Mucosa of stomach (tissue), 1 donor: ENCODE data around the gene RBM20.

Experiments
- H3K27me3 ChIP-seq: one replicate; pipeline ENCODE4 v1.7.0; 2013; ENCODE audit warnings: mild to moderate bottlenecking, low read length; ENCODE audit not compliant: control insufficient read depth, insufficient read depth
- H3K36me3 ChIP-seq: one replicate; pipeline ENCODE4 v1.7.0; 2013; ENCODE audit warnings: low read length; ENCODE audit not compliant: control insufficient read depth, insufficient read depth
- H3K4me1 ChIP-seq: one replicate; pipeline ENCODE4 v1.7.0; 2013; ENCODE audit warnings: mild to moderate bottlenecking, low read length; ENCODE audit not compliant: control insufficient read depth, insufficient read depth
- H3K4me3 ChIP-seq: one replicate; pipeline ENCODE4 v1.7.0; 2013; ENCODE audit warnings: low read length
- H3K9ac ChIP-seq: one replicate; pipeline ENCODE4 v1.7.0; 2013; ENCODE audit warnings: mild to moderate bottlenecking, low read length, moderate library complexity
- H3K9me3 ChIP-seq: one replicate; pipeline ENCODE4 v1.7.0; 2013; ENCODE audit warnings: mild to moderate bottlenecking, low read length, moderate library complexity; ENCODE audit not compliant: control insufficient read depth
- donor health status: Pancreatic carcinoma.

RBM20 gene

DNA sequence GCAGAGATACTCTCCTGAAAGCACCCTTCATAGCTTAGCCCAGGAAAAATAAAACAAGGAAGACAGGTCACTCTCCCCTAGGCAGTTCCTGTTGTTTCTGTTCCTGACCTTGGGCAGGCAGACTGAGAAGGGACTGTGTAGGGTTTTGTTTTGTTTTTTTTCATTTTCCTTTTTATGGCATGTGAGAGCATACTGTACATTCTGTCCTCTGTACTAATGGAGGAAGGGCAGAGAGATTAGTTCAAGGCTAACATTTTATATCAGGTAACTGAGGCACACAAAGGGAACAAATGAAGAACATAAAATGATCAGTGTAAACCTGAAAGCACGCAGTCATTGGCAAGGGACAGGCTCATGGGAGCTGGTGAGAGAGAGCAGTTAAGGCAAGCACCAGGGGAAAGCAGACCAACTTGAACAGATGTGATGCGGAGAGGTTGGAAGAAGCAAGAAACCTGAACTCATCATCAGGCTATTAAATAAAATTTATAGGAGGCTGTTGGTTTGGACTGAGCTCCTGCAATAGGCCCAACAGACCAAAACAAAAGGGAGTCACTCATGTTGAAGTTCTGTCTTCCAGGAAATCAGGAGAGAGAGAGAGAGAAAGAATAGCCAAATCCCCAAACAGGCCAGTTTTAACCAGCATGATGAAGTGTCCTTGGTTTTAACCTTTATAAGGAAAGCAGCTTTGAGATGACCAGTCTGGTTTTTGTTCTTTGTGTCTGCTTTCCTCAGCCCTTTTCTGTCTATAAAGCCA is 193.5 kb downstream of the RBM20 start:
- Histone ChIP-seq H3K27me3 (no peaks in the 10 kb centered on the region), H3K4me1 (peaks cover 81% of the 10 kb centered on the region), H3K9ac (peak overlapping the region; percentile 4), H3K9me3 (no peaks in the 10 kb centered on the region), H3K36me3 (no peaks in the 10 kb centered on the region), H3K4me3 (no peak overlapping the region)

GRCh38 chr10:110840225-110840922 is 196.2 kb downstream of the RBM20 start:
- Histone ChIP-seq H3K9me3 (no peaks in the 10 kb centered on the region), H3K4me3 (no peak overlapping the region), H3K27me3 (no peaks in the 10 kb centered on the region), H3K36me3 (no peaks in the 10 kb centered on the region), H3K9ac (no peak overlapping the region), H3K4me1 (peaks cover 88% of the 10 kb centered on the region)

- Histone ChIP-seq H3K4me1 (peaks cover 88% of the 10 kb centered on the region), H3K4me3 (no peak overlapping the region), H3K9ac (no peak overlapping the region), H3K27me3 (no peaks in the 10 kb centered on the region), H3K36me3 (no peaks in the 10 kb centered on the region), H3K9me3 (no peaks in the 10 kb centered on the region)
Measured at GRCh38 chr10:110840923-110841428, 196.8 kb downstream of the RBM20 start.

- no peaks in the 10 kb centered on the region for H3K36me3 ChIP-seq
- H3K4me1 ChIP-seq: peaks cover 88% of the 10 kb centered on the region
- no peaks in the 10 kb centered on the region for H3K9me3 ChIP-seq
- no peaks in the 10 kb centered on the region for H3K27me3 ChIP-seq
- peak overlapping the region; percentile 48 for H3K9ac ChIP-seq
- no peak overlapping the region for H3K4me3 ChIP-seq
Measured at GRCh38 chr10:110841767-110842267, 197.7 kb downstream of the RBM20 start.

GRCh38 chr10:110842326-110842904 is 198.3 kb downstream of the RBM20 start:
- H3K9ac ChIP-seq: peak overlapping the region; percentile 48
- H3K27me3 ChIP-seq: no peaks in the 10 kb centered on the region
- peaks cover 88% of the 10 kb centered on the region for H3K4me1 ChIP-seq
- H3K36me3 ChIP-seq: no peaks in the 10 kb centered on the region
- no peaks in the 10 kb centered on the region for H3K9me3 ChIP-seq
- H3K4me3 ChIP-seq: no peak overlapping the region

- Histone ChIP-seq H3K9me3 (no peaks in the 10 kb centered on the region), H3K36me3 (no peaks in the 10 kb centered on the region), H3K27me3 (no peaks in the 10 kb centered on the region), H3K4me3 (no peak overlapping the region), H3K4me1 (peaks cover 83% of the 10 kb centered on the region), H3K9ac (peak overlapping the region; percentile 48)
Measured at GRCh38 chr10:110843031-110843430, 198.9 kb downstream of the RBM20 start.

DNA sequence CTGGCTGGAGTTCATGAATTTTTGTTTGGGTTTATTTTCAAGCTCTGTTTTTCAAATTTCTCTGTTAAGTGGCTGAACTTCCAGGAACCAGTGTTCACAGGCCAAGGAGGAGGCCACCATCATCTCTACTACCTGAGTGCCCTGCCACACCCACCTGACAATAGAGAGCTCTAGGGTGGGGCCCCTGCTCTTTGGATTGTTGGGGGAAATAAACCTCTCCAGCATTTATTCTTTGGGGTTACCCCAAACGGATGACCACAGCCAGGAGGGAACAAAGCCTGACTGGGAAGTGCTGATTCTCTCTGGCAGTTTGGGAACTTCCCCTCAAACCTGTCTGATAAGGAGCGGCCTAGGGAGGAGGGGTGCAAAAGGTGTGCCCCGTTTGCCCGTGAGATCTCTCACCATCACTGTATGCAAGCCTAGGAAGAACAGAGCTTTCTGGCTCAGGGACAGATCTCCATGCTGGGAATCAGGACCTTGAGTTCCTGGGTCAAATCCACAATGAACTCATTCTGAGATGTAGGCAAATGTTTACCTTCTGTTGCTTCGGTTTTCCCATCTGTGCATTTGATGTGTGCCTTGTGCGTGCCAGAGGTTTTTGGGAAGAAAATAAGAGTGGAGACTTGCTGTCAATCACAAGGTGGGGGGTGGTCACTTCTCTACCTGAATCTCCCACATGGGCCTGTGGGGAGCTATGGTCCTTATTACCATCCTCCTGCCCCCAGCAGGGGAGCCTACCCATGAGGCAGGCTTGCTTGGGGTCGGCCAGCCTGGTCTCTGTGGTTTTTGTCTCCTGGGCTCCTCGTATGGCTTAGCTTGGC is 199.9 kb downstream of the RBM20 start:
- Histone ChIP-seq H3K27me3 (no peaks in the 10 kb centered on the region), H3K4me1 (peaks cover 83% of the 10 kb centered on the region), H3K9me3 (no peaks in the 10 kb centered on the region), H3K9ac (no peak overlapping the region), H3K4me3 (no peak overlapping the region), H3K36me3 (no peaks in the 10 kb centered on the region)

DNA sequence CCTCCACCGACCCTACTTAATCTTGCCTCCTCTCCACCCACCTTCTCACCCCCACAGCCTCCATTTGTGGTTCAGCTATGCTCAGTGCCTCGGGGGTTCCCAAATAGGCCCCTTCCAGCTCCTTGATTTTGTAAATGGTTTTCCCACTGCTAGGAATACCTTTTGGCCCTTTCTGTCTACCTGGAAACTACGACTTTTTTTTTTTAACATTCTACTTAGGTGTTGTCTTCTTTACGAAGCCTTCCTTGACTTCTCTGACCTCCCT is 200.4 kb downstream of the RBM20 start:
- Histone ChIP-seq H3K9ac (no peak overlapping the region), H3K4me1 (peaks cover 80% of the 10 kb centered on the region), H3K9me3 (no peaks in the 10 kb centered on the region), H3K4me3 (no peak overlapping the region), H3K27me3 (no peaks in the 10 kb centered on the region), H3K36me3 (no peaks in the 10 kb centered on the region)

- H3K9me3 ChIP-seq: no peaks in the 10 kb centered on the region
- peaks cover 72% of the 10 kb centered on the region for H3K4me1 ChIP-seq
- H3K36me3 ChIP-seq: no peaks in the 10 kb centered on the region
- H3K4me3 ChIP-seq: no peak overlapping the region
- H3K27me3 ChIP-seq: no peaks in the 10 kb centered on the region
- H3K9ac ChIP-seq: peak overlapping the region; percentile 25
Measured at GRCh38 chr10:110845192-110845755, 201.1 kb downstream of the RBM20 start.

DNA sequence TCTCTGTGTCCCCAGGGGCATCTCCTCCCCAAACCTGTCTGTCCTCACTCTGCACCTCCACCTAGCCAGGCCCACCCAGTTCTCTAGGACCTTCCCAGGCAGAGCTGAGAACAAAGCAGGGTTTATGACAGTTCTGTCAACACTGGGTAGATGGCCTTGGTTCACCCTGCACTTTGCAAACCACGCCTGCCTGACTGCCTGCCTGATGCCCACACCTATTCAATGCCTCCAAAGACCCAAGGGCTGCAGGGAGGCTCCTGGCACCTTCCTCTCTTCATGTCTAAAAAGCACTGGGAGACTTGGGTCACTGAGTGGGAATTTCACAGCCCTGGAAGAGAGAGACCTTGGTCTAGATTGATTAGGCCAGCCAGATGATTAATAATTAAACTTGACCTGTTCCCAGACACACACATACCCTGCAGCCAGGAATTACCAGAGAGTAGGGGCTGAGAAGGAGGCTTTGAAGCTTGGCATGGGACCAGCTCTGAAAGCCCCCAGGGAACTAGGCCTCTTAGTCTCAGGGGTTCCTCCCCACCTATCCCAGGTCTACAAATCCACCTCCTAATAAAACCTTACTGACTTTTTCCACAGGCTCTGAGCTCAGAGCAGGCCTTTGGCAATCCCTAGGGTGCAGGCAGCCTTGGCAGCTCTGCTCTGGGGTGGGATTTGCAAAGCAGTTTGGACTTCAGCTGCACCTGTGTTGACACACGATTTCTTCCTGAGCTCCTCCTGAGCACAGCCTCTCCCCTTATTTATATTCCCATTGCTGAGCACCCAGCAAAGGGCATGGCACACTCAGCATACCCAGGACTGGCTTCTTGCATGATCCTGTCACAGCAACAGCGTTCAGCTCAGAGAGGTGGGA is 201.9 kb downstream of the RBM20 start:
- peak overlapping the region; percentile 25 for H3K9ac ChIP-seq
- no peaks in the 10 kb centered on the region for H3K9me3 ChIP-seq
- H3K4me1 ChIP-seq: peaks cover 68% of the 10 kb centered on the region
- no peak overlapping the region for H3K4me3 ChIP-seq
- H3K36me3 ChIP-seq: no peaks in the 10 kb centered on the region
- no peaks in the 10 kb centered on the region for H3K27me3 ChIP-seq

GRCh38 chr10:110847374-110847773 is 203.2 kb downstream of the RBM20 start:
- Histone ChIP-seq H3K4me1 (peaks cover 64% of the 10 kb centered on the region), H3K27me3 (no peaks in the 10 kb centered on the region), H3K9me3 (no peaks in the 10 kb centered on the region), H3K9ac (no peak overlapping the region), H3K4me3 (no peak overlapping the region), H3K36me3 (no peaks in the 10 kb centered on the region)
